Activated naive CD4-positive, alpha-beta T cell treated with anti-CD3 and anti-CD28 coated beads for 36 hours (primary cell): Measurements from ENCODE around the gene OR10V1. TPM values are rescaled to one million over a fixed set of nuclear protein-coding genes. Genes with fewer than 3 reads are reported as not detected.

ENCODE experiments used
- total RNA-seq, 2 experiments: library from RNA; stranded (reverse); gene quantifications; one replicate each; pipeline ENCODE4 v1.2.3, GENCODE V29; 2021

The OR10V1 gene
- total RNA-seq, 2 experiments from 2014 or later: not detected

Other genes with a start within 250 kb of the OR10V1 start
- gene OR4D10, start 240.5 kb downstream of the OR10V1 start, total RNA-seq: not detected
- gene OR4D11, start 210.3 kb downstream of the OR10V1 start, total RNA-seq: not detected
- gene OR4D9, start 202.3 kb downstream of the OR10V1 start, total RNA-seq: not detected
- gene OSBP, start 98.1 kb downstream of the OR10V1 start, total RNA-seq: 10 to 100 TPM; 33.9 to 37.0 TPM
- 10 to 100 TPM; 56.7 to 56.8 TPM for gene PATL1, start 44.8 kb downstream of the OR10V1 start, total RNA-seq
- gene STX3, start 41.5 kb upstream of the OR10V1 start, total RNA-seq: 1 to 10 TPM; 5.4 to 5.5 TPM
- gene MRPL16, start 96.9 kb upstream of the OR10V1 start, total RNA-seq: 10 to 100 TPM; 59.5 to 63.2 TPM
- gene CBLIF, start 131.7 kb upstream of the OR10V1 start, total RNA-seq: not detected
- not detected for gene TCN1, start 152.6 kb upstream of the OR10V1 start, total RNA-seq
- gene OOSP3, start 164.9 kb upstream of the OR10V1 start, total RNA-seq: not detected
- not detected for gene OOSP1, start 224.6 kb upstream of the OR10V1 start, total RNA-seq